Uterus (tissue), 2 donors: ENCODE results near the gene BRMS1.

ENCODE experiments used
- CTCF ChIP-seq, 4 experiments: fragments of 200-600 bp in 2 of 4; fragments of 450-650 bp in 2 of 4; sonication (generic) in 2 of 4; IDR thresholded peaks; one replicate each; pipeline ENCODE4 v1.5.1; 2016 to 2019; ENCODE audit warnings: antibody characterized with exemption in 4 of 4, mild to moderate bottlenecking in 2 of 4, moderate library complexity in 1 of 4
- POLR2A ChIP-seq, 2 donors: fragments of 450-650 bp; IDR thresholded peaks; one replicate each; pipeline ENCODE4 v1.6.1; 2016; ENCODE audit warnings: antibody characterized with exemption in 2 of 2, mild to moderate bottlenecking in 1 of 2, moderate library complexity in 1 of 2

GRCh38 chr11:66292543-66293332 lies 52.2 kb downstream of the BRMS1 start:
- TF ChIP-seq CTCF (IDR thresholded peaks at IDR 0.05), result no peak
- TF ChIP-seq POLR2A (IDR thresholded peaks at IDR 0.05), result no peak
